GDM1 (cell line): Measurements from ENCODE around the gene KCNB1.

Experiments
- DNase-seq: peaks from one replicate; lab custom pipeline; 2025; lab: John Stamatoyannopoulos, UW

The KCNB1 gene

DNA sequence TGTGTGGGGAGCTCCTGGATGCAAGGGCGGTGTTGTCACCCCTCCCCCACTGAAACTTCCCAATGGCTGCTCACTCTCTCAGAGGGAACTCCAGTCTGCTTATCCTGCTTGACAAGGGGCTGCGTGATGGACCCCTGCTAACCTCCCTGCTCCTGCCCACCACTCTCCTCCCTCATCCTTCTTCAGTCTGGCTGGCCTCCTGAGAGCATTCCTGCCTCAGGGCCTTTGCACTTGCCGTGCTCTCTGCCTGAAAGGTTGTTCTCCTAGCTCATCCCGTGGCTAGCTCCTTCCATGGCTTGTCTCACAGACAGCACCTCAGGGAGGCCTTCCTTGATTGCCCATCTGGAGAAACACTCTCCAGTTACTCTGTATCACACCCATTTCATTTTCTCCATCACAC is 130.7 kb downstream of the KCNB1 start:
- no peak for DNase-seq

DNA sequence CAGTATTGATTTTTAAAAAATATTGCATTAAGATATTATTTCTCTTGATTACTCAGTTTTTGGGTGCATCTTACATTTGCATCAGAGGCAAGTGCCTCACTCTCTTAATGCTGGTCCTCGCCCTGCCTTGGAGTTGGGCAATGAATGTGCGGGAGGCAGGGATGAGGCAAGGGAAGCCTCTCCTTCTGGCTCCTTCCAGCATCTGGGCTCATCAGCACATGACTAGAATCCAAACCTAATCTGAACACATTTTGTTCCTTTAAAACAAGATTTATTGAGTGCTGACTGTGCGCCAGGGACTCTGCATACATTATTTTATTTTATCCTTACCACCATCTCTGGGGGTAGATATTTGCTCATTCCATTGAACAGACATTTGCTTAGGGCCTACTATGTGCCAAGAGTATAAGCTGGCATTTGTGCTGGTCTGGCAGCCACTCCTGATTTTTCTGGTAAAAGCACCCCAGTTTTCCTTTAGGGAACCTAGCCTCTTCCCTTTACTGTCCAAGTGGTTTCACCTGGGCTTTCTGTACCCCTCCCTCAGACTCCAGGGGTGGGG is 132.7 kb downstream of the KCNB1 start:
- no peak for DNase-seq

DNA sequence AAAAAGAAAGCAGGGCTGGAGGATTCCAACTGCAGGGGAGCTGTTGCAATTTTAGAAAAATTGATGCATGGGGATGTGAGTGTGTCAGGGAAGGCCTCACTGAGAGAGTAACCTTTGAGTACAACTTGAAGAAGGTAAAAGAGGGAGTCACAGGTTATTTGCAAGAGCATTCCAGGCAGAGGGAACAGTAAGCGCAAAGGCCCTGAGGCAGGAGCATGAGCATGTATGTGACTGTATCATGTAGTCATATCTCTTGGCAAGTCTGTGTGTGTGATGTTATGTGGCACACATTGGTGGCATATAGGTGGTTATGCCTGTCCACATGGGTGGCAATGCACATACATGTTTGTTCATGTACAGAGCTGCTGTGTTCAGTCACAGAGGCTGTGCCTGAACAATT is 133.4 kb downstream of the KCNB1 start:
- no peak for DNase-seq

DNA sequence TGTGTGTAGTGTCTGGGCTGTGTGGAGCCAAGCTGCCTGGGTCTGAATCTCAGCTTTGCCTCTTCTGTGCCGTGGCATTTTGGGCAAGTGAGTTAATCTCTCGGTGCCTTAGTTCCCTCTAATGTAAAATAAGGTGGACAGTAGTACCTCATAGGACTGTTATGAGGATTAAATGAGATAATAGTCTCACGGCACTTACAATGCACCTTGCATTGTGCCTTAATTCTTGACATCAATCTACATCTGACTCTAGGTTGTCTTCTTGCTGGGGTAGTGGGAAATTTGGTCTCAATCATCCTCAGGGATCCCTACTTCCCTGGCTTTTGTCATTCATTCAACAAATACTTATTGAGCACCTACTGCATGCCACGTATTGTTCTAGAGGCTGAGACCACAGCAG is 133.9 kb downstream of the KCNB1 start:
- DNase-seq, result no peak

DNA sequence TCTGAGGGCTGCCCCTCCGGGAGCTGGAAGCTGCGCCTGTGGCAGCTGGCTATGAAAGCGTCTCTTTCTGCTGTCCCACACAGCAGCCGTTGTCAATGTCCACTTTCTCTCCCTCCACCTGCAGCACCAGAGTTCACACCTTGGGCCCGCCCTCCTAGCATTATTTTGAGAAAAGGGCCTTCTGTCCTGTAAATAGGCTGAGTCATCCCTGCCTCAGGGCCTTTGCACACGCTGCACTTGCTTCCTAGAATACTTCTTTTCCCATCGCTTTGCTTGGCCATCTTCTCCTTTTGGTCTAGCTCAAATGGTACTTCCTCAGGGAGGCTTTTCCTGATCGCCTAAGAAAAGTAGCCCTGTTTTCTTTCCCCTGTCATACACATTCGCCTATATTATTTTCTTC is 135.3 kb downstream of the KCNB1 start:
- DNase-seq, result no peak

DNA sequence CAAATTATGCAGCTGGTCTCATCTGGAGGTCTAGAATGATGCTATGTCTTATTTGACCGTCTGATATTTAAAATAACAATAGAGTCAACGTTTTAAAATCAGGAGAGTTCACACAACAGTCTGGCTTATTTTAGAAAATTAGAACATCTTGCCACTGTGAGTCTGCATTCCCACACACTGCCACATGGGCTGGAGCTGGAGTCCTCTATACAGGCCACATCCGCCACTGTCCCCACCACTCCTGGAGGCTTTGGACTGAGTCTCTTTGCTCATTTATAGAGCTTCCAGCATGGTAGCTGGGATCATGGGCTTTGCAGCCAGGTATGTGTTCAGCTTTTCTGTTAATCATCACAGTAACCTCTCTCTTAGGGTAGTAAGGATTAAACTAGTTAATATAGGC is 135.8 kb downstream of the KCNB1 start:
- DNase-seq, result no peak

DNA sequence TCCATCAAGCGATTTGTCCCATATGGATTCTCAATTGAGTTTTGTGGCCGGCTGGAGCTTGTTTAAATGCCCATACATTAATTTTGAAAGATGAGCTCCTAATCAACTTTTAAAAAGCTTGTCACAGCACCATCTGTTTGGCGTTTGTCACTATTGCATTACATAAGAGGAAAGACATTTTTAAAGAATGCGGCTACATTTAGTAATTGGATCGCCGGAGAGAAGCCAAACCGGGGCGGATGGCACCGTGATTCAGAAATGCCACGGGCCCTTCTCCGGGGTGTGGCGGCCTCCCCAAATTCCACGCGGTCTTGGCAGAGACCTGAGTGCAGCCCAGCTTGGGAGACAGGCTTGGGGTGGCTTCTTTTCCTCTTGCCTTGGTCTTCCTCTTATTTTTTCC is 136.9 kb downstream of the KCNB1 start:
- no peak for DNase-seq

DNA sequence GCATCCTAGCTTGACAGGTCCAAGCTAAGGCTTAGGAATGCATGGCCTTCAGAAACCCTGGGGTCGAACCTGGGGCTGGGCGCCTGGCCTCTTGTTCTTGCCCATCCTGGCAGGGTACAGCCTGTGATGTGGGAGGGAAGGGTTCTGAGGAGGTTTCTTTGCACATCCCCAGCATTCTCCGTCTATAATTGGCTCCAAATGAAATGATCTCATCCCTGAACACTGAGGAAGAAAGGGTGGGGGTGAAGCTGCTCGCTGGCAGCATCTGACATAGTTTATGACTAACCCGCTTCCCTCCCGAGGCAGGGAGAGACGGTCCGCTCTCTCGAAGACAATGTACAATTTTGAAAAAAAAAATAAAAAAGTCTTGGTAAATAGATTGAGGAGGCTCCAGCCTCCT is 137.5 kb downstream of the KCNB1 start:
- no peak for DNase-seq

DNA sequence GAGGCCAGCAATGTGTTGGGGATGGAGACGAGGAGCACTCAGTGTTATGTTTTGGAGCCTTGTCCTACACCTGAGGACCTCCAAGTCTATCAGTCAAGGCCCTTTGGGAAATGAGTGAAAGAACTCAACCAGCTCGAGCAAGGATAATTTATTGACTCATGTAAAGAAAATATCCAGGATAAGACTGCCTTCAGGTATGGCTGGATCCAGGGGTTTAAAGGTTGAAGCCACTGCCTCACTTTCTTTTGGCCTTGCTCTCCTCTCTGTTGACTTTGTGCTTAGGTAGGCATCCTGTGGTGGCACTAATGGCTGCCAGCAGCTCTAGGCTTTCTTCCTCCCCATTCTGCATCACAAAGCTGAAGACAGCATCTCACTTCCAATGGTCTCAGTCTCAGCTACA is 138.3 kb downstream of the KCNB1 start:
- no peak for DNase-seq

DNA sequence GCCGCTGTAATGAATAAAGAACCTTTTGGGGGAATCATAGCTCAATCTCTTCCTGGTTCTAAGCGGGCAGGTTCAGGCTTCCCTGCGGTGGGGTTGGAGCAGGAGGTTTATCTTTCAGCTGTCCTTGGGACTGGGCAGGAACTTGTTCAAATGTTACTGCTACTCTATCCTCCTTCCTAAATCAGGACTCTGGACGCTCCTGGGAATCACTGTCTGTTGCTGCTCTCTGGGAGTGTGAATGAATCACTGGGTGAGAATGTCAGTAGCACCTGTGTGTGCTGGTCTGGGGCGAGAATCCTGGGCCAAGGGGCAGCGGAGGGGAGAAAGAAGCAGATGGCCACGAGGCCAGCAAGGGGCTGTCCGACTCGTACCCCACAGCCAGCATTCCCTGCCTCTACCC is 139.2 kb downstream of the KCNB1 start:
- DNase-seq, result no peak

DNA sequence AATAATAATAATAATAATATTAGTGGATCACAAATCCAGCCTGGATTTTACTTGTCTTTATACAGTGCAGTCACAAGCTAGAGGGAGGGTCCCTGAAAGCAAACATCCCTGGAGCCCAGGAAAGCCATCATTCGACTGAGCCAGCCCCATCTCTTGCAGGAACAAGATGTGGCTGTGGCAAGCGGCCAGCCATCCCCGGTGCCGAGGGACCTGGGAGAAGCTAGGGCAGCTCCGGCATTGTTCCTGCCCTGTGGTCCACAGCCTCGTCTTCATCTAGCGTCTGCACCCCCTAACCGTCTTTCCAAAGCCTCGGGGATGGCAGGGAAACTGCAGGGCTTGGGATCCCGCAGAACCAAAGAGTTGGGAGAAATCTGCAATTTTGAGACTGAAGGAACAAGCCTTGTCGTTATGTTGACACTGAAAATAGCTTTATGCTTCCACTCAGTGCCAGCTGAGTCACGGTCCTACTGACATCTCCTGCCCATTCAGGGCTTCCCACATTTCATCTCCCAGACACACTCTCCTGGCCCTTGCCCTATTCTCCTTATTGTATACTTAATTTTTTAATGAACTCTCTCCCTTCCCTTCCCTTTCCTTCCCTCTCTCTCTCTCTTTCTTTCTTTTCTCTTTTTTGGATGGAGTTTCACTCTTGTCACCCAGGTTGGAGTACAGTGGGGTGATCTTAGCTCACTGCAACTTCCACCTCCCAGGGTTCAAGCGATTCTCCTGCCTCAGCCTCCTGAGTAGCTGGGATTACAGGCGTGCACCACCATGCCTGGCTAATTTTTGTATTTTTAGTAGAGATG is 142.1 kb downstream of the KCNB1 start:
- no peak for DNase-seq

DNA sequence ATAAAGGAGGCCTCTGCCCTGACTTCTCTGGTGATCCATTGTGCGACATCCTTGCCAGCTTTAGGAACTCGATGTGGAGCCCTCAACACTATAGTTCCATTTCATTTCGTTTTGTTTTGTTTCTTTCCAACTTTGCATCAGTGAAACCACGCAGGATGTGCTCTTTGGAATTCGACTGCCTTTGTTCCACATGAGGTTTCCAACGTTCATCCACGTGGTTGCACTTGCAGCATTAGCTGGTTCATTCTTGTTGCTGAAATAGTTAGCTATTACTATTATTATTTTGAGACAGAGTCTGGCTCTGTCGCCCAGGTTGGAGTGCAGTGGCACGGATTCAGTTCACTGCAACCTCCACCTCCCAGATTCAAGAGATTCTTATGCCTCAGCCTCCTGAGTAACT is 143.3 kb downstream of the KCNB1 start:
- no peak for DNase-seq

DNA sequence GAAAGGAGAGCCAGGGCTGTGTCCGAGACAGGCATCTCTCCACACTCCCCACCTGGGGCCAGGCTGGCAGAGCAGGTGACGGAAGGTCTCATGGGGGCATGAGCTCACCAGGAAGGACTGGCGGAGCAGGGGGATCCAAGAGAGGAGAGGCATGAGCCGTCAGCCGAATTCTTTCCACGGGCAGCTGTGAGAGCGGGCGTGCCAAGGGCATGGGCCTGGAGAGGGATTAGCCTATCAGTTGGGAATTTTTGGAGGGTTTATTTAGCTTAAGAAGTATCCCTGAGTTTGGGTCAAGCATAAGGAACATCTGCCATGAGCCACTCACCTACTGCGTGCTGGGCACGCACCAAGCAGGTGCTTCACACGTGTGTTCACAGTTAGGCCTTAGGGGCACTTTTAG is 144.4 kb downstream of the KCNB1 start:
- no peak for DNase-seq

DNA sequence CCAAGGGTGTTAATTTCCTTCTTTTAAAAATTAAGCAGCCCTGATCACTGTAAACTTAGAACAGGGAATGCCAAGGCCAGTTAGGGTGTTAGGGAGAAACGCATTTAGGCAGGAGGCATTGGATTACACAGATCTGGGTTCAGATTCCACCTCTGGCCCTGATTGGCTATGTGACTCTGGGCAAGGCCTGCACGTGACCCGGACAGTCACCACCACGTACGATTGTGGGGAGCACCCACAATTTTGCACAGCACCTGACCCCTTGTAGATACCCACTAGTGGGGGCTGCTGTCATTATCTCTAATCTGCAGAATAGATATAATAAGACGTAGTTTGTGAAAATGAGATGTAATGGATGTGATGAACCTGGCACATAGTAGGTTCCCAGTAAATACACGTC is 145.1 kb downstream of the KCNB1 start:
- DNase-seq, result no peak

DNA sequence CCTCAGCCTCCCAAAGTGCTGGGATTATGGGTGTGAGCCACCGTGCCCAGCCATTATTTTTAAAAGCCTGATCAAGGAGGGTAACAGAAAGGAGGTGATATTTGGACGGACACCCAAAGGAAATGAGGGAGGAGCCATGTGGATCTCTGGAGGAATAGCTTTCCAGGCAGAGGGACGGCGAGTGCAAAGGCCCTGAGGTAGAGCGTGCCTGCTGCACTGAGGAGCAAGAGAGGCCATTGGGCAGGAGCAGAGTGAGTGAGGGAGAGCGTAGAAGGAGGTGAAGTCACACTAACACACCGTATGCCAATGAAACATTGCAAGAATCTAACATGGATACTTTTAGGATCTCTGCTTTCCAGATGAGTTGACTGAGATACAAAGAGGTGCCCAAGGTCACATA is 145.7 kb downstream of the KCNB1 start:
- no peak for DNase-seq

DNA sequence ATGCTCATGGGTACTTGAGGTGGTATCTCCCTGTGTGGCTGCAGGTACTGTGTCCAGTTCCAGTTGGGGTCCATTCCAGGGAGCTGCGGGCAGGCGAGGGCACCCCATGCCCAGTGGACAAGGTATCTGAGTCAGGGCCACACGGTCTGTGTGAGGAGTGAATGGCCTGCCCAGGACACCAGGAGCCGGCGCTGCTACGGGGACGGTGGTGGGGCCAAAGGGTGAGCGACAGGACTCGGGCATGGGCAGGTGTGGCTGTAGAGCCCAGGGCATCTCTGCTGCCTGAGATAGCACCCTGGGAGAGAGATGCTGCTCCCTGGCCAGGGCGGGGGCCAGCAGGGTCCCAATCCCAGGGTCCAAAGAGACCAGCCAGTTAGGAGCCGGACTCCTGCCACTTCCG is 147.0 kb downstream of the KCNB1 start:
- no peak for DNase-seq

DNA sequence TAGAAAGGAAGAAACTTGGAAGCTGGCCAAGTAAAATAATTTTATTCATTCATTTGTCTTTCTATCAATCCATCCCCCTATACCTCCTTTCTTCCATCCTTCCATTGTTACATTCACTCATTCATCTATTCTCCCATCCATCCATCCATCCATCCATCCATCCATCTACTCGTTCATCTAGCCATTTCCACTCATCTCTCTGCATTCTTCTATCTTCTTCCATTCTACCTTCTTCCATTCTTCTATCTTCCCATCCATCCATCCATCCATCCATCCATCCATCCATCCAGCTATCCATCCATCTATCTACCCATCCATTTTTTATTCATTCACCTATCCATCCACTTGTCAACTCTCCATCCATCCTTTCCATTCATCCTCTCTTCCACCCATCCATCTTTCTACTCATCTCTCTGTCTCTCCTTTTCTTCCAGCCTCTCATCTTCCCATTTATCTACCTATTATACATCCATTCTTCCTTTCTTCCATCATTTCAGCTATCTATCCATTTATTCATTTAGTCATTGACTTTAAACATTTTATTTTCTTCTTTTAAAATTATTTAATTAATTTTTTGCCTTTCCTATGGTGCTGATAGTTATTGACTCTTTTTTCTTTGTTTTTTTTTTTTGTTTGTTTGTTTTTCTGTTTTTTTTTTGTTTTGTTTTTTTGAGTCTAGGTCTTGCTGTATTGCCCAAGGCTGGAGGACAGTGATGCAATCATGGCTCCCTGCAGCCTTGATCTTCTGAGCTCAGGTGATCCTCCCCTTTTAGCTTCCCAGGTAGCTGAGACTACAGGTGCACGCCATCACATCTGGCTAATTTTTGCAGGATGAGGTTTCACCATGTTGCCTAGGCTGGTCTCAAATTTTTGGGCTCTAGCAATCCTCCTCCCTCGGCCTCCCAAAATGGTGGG is 151.5 kb downstream of the KCNB1 start:
- DNase-seq, result no peak

DNA sequence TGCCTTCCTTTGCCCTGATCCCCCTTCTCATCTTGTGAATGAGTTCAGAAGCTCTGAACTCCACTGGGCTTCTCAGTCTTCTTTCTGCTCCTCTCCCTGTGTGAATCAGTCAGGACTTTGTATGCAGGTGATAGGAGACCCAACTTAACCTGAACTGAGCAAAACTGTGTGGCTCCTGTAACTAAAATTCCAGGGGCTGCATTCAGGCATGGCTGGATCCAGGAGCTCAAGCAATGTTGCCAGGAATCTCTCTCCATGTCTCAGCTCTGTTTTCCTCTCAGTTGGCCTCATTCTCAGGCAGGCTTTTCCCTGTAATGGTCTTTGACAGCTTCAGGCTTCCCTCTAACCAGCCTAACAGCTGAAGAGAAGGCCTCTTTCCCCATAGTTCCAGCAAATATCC is 153.7 kb downstream of the KCNB1 start:
- no peak for DNase-seq

DNA sequence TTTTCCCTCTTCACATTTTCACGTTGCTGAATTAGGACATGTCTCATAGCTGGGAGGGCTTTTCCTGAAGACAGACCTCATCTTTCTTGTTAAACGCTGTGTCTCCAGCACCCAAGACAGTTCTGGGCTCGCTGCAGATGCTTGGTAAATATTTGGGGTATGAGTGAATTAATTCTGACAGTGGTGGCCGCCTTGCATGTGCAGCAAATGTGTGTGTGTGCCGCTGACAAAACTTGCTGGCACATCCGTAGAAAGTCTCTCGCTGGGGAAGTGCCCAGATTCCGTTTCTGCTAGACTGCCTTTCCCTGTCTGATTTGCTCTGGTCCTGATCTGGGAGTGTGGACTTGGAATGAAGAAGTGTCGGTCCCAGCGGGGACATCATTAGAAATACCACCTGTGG is 156.4 kb downstream of the KCNB1 start:
- DNase-seq, result no peak

DNA sequence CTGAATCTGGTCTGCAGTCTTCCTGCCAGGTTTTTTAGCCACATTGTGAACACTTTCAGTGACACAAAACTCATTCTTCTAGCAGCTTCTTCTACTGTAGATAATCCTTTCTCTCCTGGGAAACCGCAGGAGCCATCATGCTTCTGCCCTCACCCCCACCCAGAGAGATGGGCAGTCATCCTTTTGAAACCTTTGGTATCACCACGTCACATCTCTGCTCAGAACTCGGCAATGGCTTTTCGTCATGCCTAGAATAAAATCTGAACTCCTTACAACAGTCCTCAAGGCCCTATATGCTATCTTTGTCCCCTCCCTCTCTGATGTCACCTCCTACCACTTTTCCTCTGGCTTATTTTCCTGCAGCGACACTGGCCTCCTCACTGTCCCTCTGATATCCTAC is 158.2 kb downstream of the KCNB1 start:
- no peak for DNase-seq

DNA sequence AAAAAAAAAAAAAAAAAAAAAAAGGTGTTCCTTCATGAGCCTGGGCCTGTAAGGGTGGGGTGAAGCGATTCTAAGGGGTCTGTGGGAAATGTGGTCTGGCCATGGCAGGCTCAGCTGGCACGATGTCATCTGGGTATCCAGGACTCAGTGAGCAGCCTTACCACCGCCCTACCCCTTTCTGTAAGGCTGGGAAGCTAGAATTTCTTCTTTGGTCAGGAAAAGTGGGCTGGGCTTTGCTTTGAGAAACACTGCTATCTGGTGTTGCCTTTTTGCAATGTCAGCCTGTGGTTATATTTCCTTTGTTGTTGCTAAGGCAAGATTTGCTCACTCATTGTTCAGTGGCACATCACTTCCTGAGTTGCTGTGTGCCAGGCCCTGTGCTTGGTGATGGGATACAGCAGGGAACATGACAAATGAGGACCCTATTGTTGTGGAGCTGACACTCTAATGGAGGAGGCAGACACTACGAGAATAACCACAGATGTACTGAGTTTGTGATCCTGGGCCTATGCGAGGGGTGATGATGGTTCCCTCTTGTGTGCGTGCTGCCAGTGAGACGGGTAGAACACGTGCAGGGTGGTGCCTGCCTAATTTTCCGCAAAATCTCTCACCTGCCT is 158.7 kb downstream of the KCNB1 start:
- peak; percentile 85 for DNase-seq

DNA sequence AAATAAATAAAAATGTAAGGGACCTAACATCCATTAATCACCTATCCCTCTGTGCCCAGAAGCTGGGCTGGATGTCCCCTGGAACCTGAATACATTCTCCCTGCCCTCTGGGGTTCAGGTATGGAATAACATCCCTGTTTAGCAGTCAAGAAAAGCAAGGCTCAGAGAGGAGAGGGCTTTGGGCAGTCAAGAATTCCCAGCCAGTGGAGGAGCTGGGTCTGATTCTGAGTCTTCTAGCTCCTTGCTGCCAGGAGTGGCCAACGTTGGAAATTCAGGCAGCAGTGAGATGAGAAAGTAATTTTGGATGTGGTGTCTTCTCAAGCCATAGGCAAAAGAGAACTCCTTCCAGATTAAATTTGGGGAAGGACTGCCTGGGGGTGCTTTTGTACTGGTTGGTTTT is 162.0 kb downstream of the KCNB1 start:
- DNase-seq, result no peak
